Thymus (tissue), 11 donors: ENCODE measurements around the gene YJEFN3. TPM values are rescaled to one million over a fixed set of nuclear protein-coding genes. Genes with fewer than 3 reads are reported as not detected.

Experiments used
- DNase-seq, 9 donors: peaks; one replicate each; pipeline ENCODE4 v3.0.0-alpha.2; 2013; ENCODE audit warnings: low spot score in 9 of 9, low read depth in 6 of 9, missing footprints in 1 of 9
- H3K27ac ChIP-seq, 2 donors: one replicate each; pipeline ENCODE4 v1.5.1; 2013; ENCODE audit warnings: control low read depth in 1 of 2, low read depth in 1 of 2, low read length in 1 of 2, mild to moderate bottlenecking in 1 of 2, moderate library complexity in 1 of 2
- H3K27me3 ChIP-seq, 2 donors: one replicate each; pipeline ENCODE4 v1.5.1; 2013; ENCODE audit warnings: low read length in 1 of 2; ENCODE audit not compliant: control insufficient read depth in 2 of 2, insufficient read depth in 1 of 2
- H3K36me3 ChIP-seq, 2 donors: one replicate each; pipeline ENCODE4 v1.5.1; 2013; ENCODE audit warnings: low read length in 1 of 2, mild to moderate bottlenecking in 1 of 2, moderate library complexity in 1 of 2; ENCODE audit not compliant: control insufficient read depth in 2 of 2, insufficient read depth in 2 of 2
- H3K4me1 ChIP-seq, 2 donors: one replicate each; pipeline ENCODE4 v1.5.1; 2013; ENCODE audit warnings: low read length in 2 of 2; ENCODE audit not compliant: control insufficient read depth in 2 of 2, insufficient read depth in 2 of 2
- H3K4me3 ChIP-seq, 2 donors: one replicate each; pipeline ENCODE4 v1.5.1; 2013; ENCODE audit warnings: low read length in 2 of 2, control low read depth in 1 of 2, mild to moderate bottlenecking in 1 of 2
- H3K9me3 ChIP-seq, 2 donors: one replicate each; pipeline ENCODE4 v1.5.1; 2013; ENCODE audit warnings: low read length in 1 of 2, mild to moderate bottlenecking in 1 of 2; ENCODE audit not compliant: control insufficient read depth in 2 of 2, insufficient read depth in 1 of 2
- WGBS: extraction: QIAGEN DNeasy Blood & Tissue Kit; methylation state at CpG from one replicate; pipeline ENCODE4 v1.1.7; 2013; 5-methylcytosine and 5-hydroxymethylcytosine counted together
- polyA plus RNA-seq: library from polyadenylated mRNA; stranded (reverse); fragments of 200-250 nt; gene quantifications from one replicate; pipeline ENCODE4 v1.2.3, GENCODE V29; 2013
- total RNA-seq: library from RNA; stranded (reverse); fragments of 120-200 nt; gene quantifications from one replicate; pipeline ENCODE4 v1.2.4, GENCODE V29; 2013
- donor health status: healthy.

Gene YJEFN3
- total and polyA plus RNA-seq, 2 donors = 1.0 to 37.1 TPM

DNA sequence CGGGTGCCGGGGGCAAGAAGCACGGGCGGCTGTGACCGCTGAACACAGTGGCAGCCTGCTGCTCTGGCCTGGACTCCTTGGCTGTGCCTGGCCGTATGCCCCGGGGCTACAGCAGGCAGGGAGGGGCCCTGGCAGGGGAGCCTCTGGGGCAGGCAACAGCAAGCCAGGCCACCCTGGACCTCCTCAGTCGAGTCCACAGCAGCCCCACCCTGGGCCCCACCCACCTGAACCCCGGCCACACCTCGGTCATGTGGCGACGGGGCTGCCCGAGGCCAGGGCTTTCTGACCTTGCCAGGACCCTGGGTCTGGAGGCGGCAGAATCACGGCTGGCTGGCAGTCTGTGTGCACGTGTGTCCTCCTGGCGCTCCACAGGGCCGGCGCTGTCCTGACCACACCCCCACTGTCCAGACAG is 18.0 kb downstream of the YJEFN3 start:
- WGBS = 89% methylated on average over 19 of the region's 19 CpGs
- Histone ChIP-seq H3K9me3 (peaks cover 3 to 25% of the 10 kb centered on the region in 2 donors), H3K36me3 (no peaks in the 10 kb centered on the region), H3K27me3 (peaks cover 0 to 19% of the 10 kb centered on the region in 2 donors), H3K27ac (no peak overlapping the region), H3K4me1 (no peaks in the 10 kb centered on the region), H3K4me3 (no peak overlapping the region)
- DNase-seq = no peak

DNA sequence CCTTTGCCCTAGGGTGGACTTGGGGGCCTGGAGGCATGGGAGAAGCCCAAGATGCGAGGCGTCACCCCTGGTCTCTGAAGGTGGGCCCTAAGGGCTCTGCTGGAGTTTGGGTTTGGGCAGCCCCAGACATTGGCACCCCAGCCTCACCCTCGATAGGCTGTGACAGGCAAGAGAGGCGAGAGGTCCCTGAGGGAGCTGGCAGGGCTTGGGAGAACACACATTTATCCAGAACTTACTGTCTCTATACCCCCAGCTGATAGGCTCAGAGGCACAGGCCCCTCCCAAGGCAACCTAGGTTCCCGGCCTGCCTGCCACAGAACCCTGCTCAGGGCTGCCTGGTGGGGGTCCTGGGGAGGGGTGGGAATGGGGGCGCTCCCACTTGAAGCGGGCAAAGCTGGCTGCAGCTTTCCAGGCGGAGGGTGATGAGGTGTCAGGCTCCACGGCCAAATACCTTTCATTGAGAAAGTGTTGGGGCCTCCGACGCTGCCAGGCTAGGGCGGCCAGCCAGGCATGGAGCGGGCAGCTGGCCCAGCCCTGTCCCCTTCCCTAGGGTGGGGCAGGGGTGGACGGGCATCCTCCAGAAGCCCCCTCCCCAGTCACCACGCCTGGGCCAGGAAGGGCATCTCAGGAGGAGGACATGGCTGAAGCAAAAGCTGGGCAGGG is 19.1 kb downstream of the YJEFN3 start:
- Histone ChIP-seq H3K27ac (no peak overlapping the region), H3K27me3 (peaks cover 0 to 13% of the 10 kb centered on the region in 2 donors), H3K9me3 (peaks cover 3 to 25% of the 10 kb centered on the region in 2 donors), H3K36me3 (no peaks in the 10 kb centered on the region), H3K4me3 (no peak overlapping the region), H3K4me1 (no peaks in the 10 kb centered on the region)
- WGBS = 84% methylated on average over 15 of the region's 15 CpGs
- DNase-seq = no peak

DNA sequence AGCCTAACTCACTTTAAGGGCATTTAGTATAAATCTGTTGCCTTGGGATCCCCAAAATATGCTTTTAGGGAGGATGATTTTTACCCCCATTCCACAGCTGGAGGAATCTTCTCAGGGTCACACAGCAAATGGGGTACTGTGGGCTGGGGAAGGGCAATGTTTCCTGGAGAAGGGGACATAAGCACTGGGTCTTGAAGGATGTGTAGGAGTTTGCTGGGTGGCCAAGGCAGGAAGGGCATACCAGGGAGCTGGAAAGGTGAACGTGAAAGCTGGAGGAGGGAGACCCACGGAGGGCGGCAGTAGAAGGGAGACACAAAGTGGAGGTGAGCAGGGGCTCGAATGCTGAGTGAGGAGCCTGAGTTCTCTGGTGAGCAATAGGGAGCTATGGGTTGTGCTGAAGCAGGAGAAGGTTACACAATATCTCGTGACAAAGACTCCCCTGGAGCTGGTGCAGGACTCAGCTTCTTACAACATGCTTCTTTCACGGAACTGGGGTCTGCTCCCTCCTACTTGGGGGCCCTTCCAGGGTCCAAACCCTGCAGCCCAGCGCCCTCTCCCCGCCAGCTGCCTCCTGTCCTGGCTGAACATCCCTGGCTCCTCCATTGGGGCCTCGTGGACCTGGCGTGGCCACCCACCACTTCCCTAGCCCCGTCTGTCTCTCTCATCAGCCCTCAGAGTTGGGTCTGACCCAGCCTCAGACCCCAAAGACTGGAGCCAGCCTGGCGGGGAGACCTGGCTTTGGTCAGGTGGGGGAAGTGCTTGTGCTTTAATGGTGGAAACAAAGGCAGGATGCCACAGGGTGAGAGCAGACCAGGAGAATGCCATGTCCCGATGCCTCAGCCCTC is 20.4 kb downstream of the YJEFN3 start:
- Histone ChIP-seq H3K4me1 (no peaks in the 10 kb centered on the region), H3K27me3 (peaks cover 0 to 13% of the 10 kb centered on the region in 2 donors), H3K9me3 (peaks cover 1 to 20% of the 10 kb centered on the region in 2 donors), H3K4me3 (no peak overlapping the region), H3K27ac (no peak overlapping the region), H3K36me3 (no peaks in the 10 kb centered on the region)
- WGBS = 66% methylated on average over 13 of the region's 13 CpGs
- DNase-seq = no peak

DNA sequence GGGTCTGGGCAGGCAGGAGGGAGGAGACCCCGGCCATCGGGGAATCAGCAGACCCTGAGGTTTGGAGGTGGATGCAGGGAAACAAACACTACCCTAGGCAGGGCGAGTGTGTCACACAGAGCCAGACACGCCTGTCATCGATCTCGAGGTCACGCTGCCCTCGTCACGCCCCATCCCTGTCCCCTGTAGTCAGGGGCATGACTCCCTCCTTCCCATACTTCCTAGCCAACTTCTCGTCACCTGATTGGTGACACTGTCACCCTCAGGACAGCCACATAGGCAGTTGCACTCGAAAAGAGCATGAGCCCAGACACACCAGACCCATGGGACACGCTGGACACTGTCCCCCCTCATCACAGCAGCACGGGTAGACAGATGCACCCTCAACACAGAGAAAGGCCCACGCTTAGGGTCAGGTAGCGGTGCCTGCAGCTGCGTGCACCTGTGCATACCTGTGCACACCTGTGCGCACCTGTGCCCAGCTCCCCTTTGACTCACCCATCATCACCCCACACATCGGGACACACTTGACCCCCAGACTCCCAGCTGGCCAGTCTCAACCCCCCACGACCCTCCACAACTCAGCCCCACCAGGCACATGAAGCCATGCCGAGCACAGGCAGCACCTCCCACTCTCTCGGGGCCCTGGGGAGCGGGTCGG is 21.2 kb downstream of the YJEFN3 start:
- Histone ChIP-seq H3K27me3 (peaks cover 0 to 13% of the 10 kb centered on the region in 2 donors), H3K4me1 (no peaks in the 10 kb centered on the region), H3K9me3 (peaks cover under 1 to 13% of the 10 kb centered on the region in 2 donors), H3K27ac (no peak overlapping the region), H3K36me3 (no peaks in the 10 kb centered on the region), H3K4me3 (no peak overlapping the region)
- DNase-seq = no peak
- WGBS = 86% methylated on average over 23 of the region's 23 CpGs

DNA sequence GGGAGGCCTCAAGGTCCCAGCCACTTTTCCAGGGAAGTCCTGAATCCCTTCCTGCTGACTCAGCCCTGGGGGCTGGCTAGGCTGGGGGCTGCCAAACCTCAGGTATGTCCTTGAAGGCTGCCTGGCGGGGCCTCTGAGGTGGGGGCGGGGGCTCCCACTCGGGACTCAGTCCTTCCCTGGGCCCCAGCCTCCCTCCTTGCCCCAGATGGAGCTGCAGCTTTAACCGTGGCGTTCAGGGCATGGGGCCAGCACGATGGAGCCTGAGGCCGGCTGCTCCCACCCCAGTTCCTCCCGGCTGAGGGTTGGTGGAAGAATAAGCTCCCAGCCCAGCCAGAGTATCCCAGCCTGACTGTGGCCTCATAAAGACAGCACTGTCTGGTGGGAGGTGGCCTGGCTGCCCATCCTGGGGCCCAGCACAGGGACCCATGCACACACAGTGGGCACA is 21.8 kb downstream of the YJEFN3 start:
- Histone ChIP-seq H3K36me3 (no peaks in the 10 kb centered on the region), H3K27ac (no peak overlapping the region), H3K4me3 (no peak overlapping the region), H3K9me3 (peaks cover 0 to 7% of the 10 kb centered on the region in 2 donors), H3K27me3 (peaks cover 0 to 13% of the 10 kb centered on the region in 2 donors), H3K4me1 (no peaks in the 10 kb centered on the region)
- no peak for DNase-seq
- 75% methylated on average over 8 of the region's 8 CpGs for WGBS

DNA sequence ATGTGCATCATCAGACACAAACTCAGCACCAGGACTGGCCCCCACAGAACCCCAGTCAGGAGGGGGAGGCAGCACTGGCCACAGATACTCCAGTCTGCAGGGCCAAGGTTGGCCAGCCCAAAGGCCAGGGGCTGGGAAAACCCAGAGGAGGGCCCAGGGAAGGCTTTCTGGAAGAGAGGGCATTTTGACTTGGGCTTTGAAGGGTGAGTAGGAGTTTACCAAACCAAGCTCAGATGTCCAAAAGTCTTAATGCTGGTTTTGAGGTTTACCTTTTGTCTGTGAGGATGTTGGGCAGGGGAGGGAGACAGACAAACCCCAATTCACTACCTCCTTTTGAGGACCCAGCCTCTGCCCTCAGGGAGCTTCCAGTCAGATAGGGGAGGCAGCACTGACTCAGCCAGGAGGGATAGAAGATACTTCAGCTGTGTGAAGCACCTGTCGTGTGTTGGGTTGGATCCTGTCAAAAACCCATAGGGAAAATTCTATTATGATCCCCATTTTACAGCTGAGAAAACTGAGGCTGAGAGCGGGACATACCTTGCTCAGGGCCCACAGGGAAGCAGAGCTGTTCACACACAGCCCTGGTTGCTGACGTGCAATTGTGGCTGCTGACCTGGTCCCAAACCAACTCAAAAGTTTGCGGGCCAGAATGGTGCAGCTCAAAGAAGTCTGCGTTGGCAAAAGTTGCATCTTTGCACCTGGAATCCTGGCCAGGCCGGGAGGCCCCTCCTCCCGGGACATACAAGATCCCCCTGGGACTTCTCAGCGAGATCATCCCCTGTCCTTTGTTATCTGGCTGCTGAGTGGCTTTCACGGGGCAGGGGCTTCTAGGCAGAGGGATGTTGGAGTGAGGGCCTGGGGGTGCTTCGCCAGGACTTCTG is 22.5 kb downstream of the YJEFN3 start:
- Histone ChIP-seq H3K36me3 (no peaks in the 10 kb centered on the region), H3K4me1 (no peaks in the 10 kb centered on the region), H3K27me3 (peaks cover 0 to 13% of the 10 kb centered on the region in 2 donors), H3K9me3 (peaks cover 0 to 4% of the 10 kb centered on the region in 2 donors), H3K27ac (no peak overlapping the region), H3K4me3 (no peak overlapping the region)
- WGBS = 90% methylated on average over 10 of the region's 10 CpGs
- DNase-seq = no peak

DNA sequence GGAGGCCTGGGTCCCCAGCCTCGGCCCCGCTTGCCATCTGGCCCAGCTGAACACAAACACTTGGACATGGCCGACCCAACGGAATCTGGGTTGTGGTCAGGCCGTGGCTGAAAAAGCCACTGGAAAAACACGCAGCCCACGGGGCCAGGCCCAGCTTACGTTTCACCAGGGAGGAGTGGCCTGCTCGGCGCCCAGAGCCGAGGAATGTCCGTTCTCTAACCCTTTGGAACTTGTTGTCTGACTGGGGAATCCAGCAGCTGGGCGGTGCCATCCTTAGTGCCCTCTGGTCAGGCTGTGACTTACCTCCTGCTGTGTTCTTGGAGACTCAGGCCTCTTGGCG is 23.1 kb downstream of the YJEFN3 start:
- Histone ChIP-seq H3K4me1 (no peaks in the 10 kb centered on the region), H3K9me3 (peaks cover 0 to 4% of the 10 kb centered on the region in 2 donors), H3K27ac (no peak overlapping the region), H3K36me3 (no peaks in the 10 kb centered on the region), H3K27me3 (peaks cover 0 to 13% of the 10 kb centered on the region in 2 donors), H3K4me3 (no peak overlapping the region)
- no peak for DNase-seq
- WGBS = 89% methylated on average over 14 of the region's 14 CpGs

DNA sequence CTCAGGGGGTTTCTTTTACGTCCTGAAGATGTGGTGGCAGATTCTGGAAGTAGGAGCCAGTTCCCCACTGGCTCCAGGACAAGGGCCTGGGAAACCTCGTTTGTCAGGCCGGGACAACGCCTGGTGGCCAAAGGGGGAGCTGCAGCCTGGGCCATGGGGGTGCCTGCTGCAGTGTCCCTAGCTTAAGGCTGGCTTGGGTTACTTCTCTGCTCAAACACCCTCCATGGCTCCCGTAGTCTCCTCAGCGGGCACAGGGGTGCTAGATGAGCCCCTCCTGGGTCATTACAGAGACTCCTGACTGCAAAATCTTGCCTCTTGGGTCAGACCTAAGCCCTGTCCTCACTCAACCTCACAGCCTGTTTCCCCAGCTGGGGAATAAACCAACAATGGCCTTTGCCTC is 24.1 kb downstream of the YJEFN3 start:
- Histone ChIP-seq H3K4me1 (no peaks in the 10 kb centered on the region), H3K27ac (no peak overlapping the region), H3K27me3 (peaks cover 0 to 8% of the 10 kb centered on the region in 2 donors), H3K4me3 (no peak overlapping the region), H3K9me3 (peaks cover 0 to 4% of the 10 kb centered on the region in 2 donors), H3K36me3 (no peaks in the 10 kb centered on the region)
- no peak for DNase-seq
- 73% methylated on average over 6 of the region's 6 CpGs for WGBS
